HG02623 (cell line): Measurements from ENCODE around the gene MFAP5.

Experiments used
- ATAC-seq: cut with Tn5 transposase; IDR thresholded peaks from one replicate; pipeline ENCODE4 v1.9.1; 2021; ENCODE audit warnings: moderate library complexity; ENCODE audit not compliant: unreplicated experiment

Gene MFAP5

GRCh38 chr12:8662593-8662992 is at the start of gene MFAP5:
Gene MFAP5, minus strand, starts transcription at chr12:8662826. Its CDS starts 722 bp downstream, at chr12:8662104.
- no peak for ATAC-seq

- no peak for ATAC-seq
Observed at GRCh38 chr12:8709124-8709830, 46.7 kb upstream of the MFAP5 start.

- ATAC-seq, result no peak
Observed at GRCh38 chr12:8702159-8702558, 39.5 kb upstream of the MFAP5 start.

- ATAC-seq, result no peak
Observed at GRCh38 chr12:8701046-8701660, 38.5 kb upstream of the MFAP5 start.

GRCh38 chr12:8699714-8700113 is 37.1 kb upstream of the MFAP5 start:
- ATAC-seq, result no peak

- no peak for ATAC-seq
Observed at GRCh38 chr12:8698879-8699278, 36.3 kb upstream of the MFAP5 start.

GRCh38 chr12:8698132-8698851 is 35.7 kb upstream of the MFAP5 start:
- peak; percentile 42 for ATAC-seq

- ATAC-seq, result peak; percentile 74
Observed at GRCh38 chr12:8697476-8698131, 35.0 kb upstream of the MFAP5 start, which contains the start of gene RIMKLB. Gene RIMKLB, plus strand, starts transcription at chr12:8697991. Its CDS starts 15,876 bp downstream, at chr12:8713867.

GRCh38 chr12:8697120-8697475 is 34.5 kb upstream of the MFAP5 start:
- peak; percentile 7 for ATAC-seq

GRCh38 chr12:8696442-8697090 is 33.9 kb upstream of the MFAP5 start:
- ATAC-seq, result no peak

- ATAC-seq, result no peak
Observed at GRCh38 chr12:8695116-8695515, 32.5 kb upstream of the MFAP5 start.

- no peak for ATAC-seq
Observed at GRCh38 chr12:8692573-8692972, 29.9 kb upstream of the MFAP5 start.

- ATAC-seq, result no peak
Observed at GRCh38 chr12:8689681-8690080, 27.1 kb upstream of the MFAP5 start.

GRCh38 chr12:8687846-8688601 is 25.4 kb upstream of the MFAP5 start:
- no peak for ATAC-seq

- no peak for ATAC-seq
Observed at GRCh38 chr12:8685051-8685450, 22.4 kb upstream of the MFAP5 start.

GRCh38 chr12:8681129-8681884 is 18.7 kb upstream of the MFAP5 start:
- no peak for ATAC-seq

GRCh38 chr12:8680533-8680932 is 17.9 kb upstream of the MFAP5 start:
- no peak for ATAC-seq

- ATAC-seq, result no peak
Observed at GRCh38 chr12:8678661-8679111, 16.1 kb upstream of the MFAP5 start.

- ATAC-seq, result no peak
Observed at GRCh38 chr12:8677362-8677761, 14.7 kb upstream of the MFAP5 start.
